ENCODE data around the gene CMC4. TPM values are rescaled to one million over a fixed set of nuclear protein-coding genes. Genes with fewer than 3 reads are reported as not detected.

The CMC4 gene
- polyA plus RNA-seq, 2 of the 4 experiments (the other 2 are of a cell fraction) = 15.1 to 16.9 TPM

DNA sequence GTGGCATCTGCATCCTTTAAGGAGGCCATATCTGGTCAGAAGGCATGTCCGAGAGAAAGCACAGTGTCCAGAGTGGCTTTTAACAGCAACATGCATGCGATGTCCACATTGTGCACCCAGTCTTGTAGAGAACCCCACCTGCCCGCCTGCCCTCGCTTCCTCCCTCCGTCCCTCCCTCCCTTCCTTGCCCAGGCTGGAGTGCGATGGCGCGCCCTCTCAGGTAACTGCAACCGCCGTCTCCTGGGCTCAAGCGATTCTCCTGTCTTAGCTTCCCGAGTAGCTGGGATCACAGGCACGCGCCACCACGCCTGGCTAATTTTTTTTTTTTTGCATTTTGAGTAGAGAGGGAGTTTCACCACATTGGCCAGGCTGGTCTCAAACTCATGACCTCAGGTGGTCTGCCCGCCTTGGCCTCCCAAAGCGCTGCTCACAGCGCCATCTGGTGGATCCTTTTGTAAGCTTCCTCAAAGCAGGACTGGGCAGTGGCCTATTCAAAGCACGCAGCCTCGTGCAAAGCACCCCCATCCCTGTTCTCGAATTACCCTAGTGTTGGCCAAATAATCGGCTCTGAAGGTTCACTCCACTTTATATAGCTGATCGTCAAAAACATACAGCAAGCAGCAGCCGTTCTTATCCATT lies 15.4 kb upstream of the CMC4 start:
- DNase-seq (ENCODE audit: low read depth in 1 of 2, low spot score in 1 of 2) (peak; percentile 22 to 65), FAIRE-seq (peak; percentile 59), ATAC-seq (peak; percentile 64 to 92; a peak in 4 of 6 replicates)
- CTCF ChIA-PET = interaction anchor here (0.6 to 2.6 kb wide), 17 partner anchors 8 to 168 kb away, joined by 3 to 11 read pairs (median 4); no protein-coding TSS in a partner anchor
- H3K4me3 ChIP-seq = no peak overlapping the region
- 76% methylated on average over 24 of the region's 24 CpGs for WGBS (ENCODE audit: missing lambda C conversion rate)
- H3K4me1 ChIP-seq = no peaks in the 10 kb centered on the region
- no peaks in the 10 kb centered on the region for H3K9me3 ChIP-seq
- TF ChIP-seq HOXB5 (CRISPR knock-in tag; IDR thresholded peaks at IDR 0.05) (no peak), ESRRA (IDR thresholded peaks at IDR 0.05; ENCODE audit: borderline replicate concordance, low read length) (no peak), RNF2 (IDR thresholded peaks at IDR 0.05; ENCODE audit: borderline replicate concordance, low read depth) (no peak), CTCF (IDR thresholded peaks at IDR 0.05) (peak; percentile 52), SMC3 (IDR thresholded peaks at IDR 0.05) (peak; percentile 60), TFCP2L1 (CRISPR knock-in tag; IDR thresholded peaks at IDR 0.05) (no peak), RAD21 (conservative IDR thresholded peaks at IDR 0.05 in 1 of 2, IDR thresholded peaks at IDR 0.05 in 1 of 2) (peak; percentile 53 to 55)
- TF ChIP-seq, protein P1, sequence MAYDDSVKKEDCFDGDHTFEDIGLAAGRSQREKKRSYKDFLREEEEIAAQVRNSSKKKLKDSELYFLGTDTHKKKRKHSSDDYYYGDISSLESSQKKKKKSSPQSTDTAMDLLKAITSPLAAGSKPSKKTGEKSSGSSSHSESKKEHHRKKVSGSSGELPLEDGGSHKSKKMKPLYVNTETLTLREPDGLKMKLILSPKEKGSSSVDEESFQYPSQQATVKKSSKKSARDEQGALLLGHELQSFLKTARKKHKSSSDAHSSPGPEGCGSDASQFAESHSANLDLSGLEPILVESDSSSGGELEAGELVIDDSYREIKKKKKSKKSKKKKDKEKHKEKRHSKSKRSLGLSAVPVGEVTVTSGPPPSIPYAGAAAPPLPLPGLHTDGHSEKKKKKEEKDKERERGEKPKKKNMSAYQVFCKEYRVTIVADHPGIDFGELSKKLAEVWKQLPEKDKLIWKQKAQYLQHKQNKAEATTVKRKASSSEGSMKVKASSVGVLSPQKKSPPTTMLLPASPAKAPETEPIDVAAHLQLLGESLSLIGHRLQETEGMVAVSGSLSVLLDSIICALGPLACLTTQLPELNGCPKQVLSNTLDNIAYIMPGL (CRISPR knock-in tag; IDR thresholded peaks at IDR 0.05; ENCODE audit: borderline replicate concordance) = no peak
- no peak overlapping the region for H3K4me2 ChIP-seq
- POLR2A ChIA-PET = no interaction called here
- no peak overlapping the region for H3K27ac ChIP-seq

- no peak for TF ChIP-seq HEYL (CRISPR knock-in tag; IDR thresholded peaks at IDR 0.05)
- TF ChIP-seq, protein P2, sequence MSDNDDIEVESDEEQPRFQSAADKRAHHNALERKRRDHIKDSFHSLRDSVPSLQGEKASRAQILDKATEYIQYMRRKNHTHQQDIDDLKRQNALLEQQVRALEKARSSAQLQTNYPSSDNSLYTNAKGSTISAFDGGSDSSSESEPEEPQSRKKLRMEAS (IDR thresholded peaks at IDR 0.05) = 0 out of 2 replicates have a peak, but pooled peaks have one; percentile 5
- no peak for TF ChIP-seq CHD4 (IDR thresholded peaks at IDR 0.05; ENCODE audit: borderline replicate concordance)
- TF ChIP-seq PHF8 (IDR thresholded peaks at IDR 0.05; ENCODE audit: borderline replicate concordance, low read depth) = peak; percentile 82; the same call in 1 of the 2 replicates
- no peak for TF ChIP-seq SMC3 (IDR thresholded peaks at IDR 0.05)
- Histone ChIP-seq H3K27ac (peak overlapping the region; percentile 83 to 92), H3K4me3 (peak overlapping the region; percentile 83), H3K9me3 (no peaks in the 10 kb centered on the region), H3K4me1 (peaks cover 36% of the 10 kb centered on the region), H3K4me2 (peak overlapping the region; percentile 86)
- DNase-seq (ENCODE audit: low read depth in 1 of 2, low spot score in 1 of 2) = no peak
- ChIA-PET CTCF (interaction anchor here (1.4 kb wide), 1 partner anchor 15 kb away, joined by 6 read pairs; no protein-coding TSS in a partner anchor), POLR2A (no interaction called here)
- ATAC-seq = no peak; a peak in 1 of 6 replicates
- no peak for FAIRE-seq
- 5% methylated on average over 13 of the region's 25 CpGs for WGBS (ENCODE audit: missing lambda C conversion rate)
These were observed 851 bp upstream of the CMC4 start for GRCh38 chrX:155071694-155072280.

- DNase-seq (ENCODE audit: low read depth in 1 of 2, low spot score in 1 of 2) (peak in 1 of 2 experiments; percentile 20), FAIRE-seq (no peak), ATAC-seq (peak; percentile 51 to 54)
- H3K4me1 ChIP-seq = peaks cover 47% of the 10 kb centered on the region
- peak overlapping the region; percentile 86 for H3K4me2 ChIP-seq
- H3K27ac ChIP-seq = peak overlapping the region; percentile 93 to 98
- ChIA-PET POLR2A (interaction anchor here (0.9 kb wide), 1 partner anchor 44 kb away, joined by 4 read pairs; the partner anchor contains the start of gene FUNDC2), CTCF (interaction anchor here (1.1 kb wide), 1 partner anchor 14 kb away, joined by 5 read pairs; no protein-coding TSS in a partner anchor)
- H3K4me3 ChIP-seq = peak overlapping the region; percentile 84
- WGBS (ENCODE audit: missing lambda C conversion rate) = 2% methylated on average over 16 of the region's 16 CpGs
- no peaks in the 10 kb centered on the region for H3K9me3 ChIP-seq
- TF ChIP-seq SMC3 (IDR thresholded peaks at IDR 0.05) (no peak), PHF8 (IDR thresholded peaks at IDR 0.05; ENCODE audit: borderline replicate concordance, low read depth) (peak; percentile 88)
These were observed 317 bp downstream of the CMC4 start for GRCh38 chrX:155070663-155070974.

Measured in A549 (cell line).